Cardiac muscle cell (in vitro differentiated cells and primary cell): ENCODE data around the gene CELSR1. TPM values are rescaled to one million over a fixed set of nuclear protein-coding genes. Genes with fewer than 3 reads are reported as not detected.

Experiments used
- DNase-seq, 2 donors: peaks; one replicate each; pipeline versions ENCODE4 v3.0.0 to v3.0.0-alpha.2; 2010 to 2017; ENCODE audit warnings: low read depth in 1 of 2, low spot score in 1 of 2
- H3K27ac ChIP-seq: fragments of 200-600 bp; sonication (generic); 2 replicates; pipeline ENCODE4 v1.5.1; 2016
- H3K27me3 ChIP-seq: fragments of 200-600 bp; sonication (generic); 2 replicates; pipeline ENCODE4 v1.6.0; 2016; ENCODE audit warnings: control low read depth
- H3K36me3 ChIP-seq: fragments of 200-600 bp; sonication (generic); 2 replicates; pipeline ENCODE4 v1.5.1; 2016; ENCODE audit warnings: control low read depth
- H3K4me1 ChIP-seq: fragments of 200-600 bp; sonication (generic); 2 replicates; pipeline ENCODE4 v1.8.1; 2017; ENCODE audit warnings: low read depth, mild to moderate bottlenecking, mixed run types
- H3K4me3 ChIP-seq: fragments of 200-600 bp; sonication (generic); 2 replicates; pipeline ENCODE4 v1.5.1; 2016; ENCODE audit warnings: mild to moderate bottlenecking
- H3K9me3 ChIP-seq: fragments of 200-600 bp; sonication (generic); 2 replicates; pipeline ENCODE4 v1.5.1; 2017; ENCODE audit warnings: low read depth, mild to moderate bottlenecking, control low read depth
- CTCF ChIP-seq: IDR thresholded peaks from 2 replicates; pipeline ENCODE4 v1.5.1; 2012; ENCODE audit warnings: low read depth, mild to moderate bottlenecking, low read length
- polyA plus RNA-seq: library from polyadenylated mRNA; unstranded; fragments of >200 nt; fragmentation: Nextera tagmentation; extraction: Ambion mirVana; gene quantifications from 2 replicates; pipeline ENCODE4 v1.2.1, GENCODE V29; 2016
- total RNA-seq: library from RNA; depleted of rRNA; stranded (reverse); fragments of >200 nt; gene quantifications from 2 replicates; pipeline ENCODE4 v1.2.3, GENCODE V29; 2016

CELSR1 gene
- total and polyA plus RNA-seq, 2 experiments from 2014 or later: 9.0 to 37.4 TPM

GRCh38 chr22:46369716-46370583 is 167.5 kb downstream of the CELSR1 start:
- H3K9me3 ChIP-seq: no peaks in the 10 kb centered on the region
- H3K27ac ChIP-seq: peak overlapping the region; percentile 76
- H3K36me3 ChIP-seq: peaks cover 4% of the 10 kb centered on the region
- H3K4me1 ChIP-seq: peaks cover 8% of the 10 kb centered on the region
- H3K27me3 ChIP-seq: no peaks in the 10 kb centered on the region
- DNase-seq: no peak
- no peak for TF ChIP-seq CTCF
- no peak overlapping the region for H3K4me3 ChIP-seq

GRCh38 chr22:46368871-46369715 is 168.3 kb downstream of the CELSR1 start:
- Histone ChIP-seq H3K27ac (no peak overlapping the region), H3K27me3 (no peaks in the 10 kb centered on the region), H3K9me3 (no peaks in the 10 kb centered on the region), H3K4me1 (peaks cover 8% of the 10 kb centered on the region), H3K4me3 (no peak overlapping the region), H3K36me3 (peaks cover 4% of the 10 kb centered on the region)
- TF ChIP-seq CTCF: no peak
- DNase-seq: no peak

GRCh38 chr22:46368422-46368821 is 169.0 kb downstream of the CELSR1 start:
- peaks cover 8% of the 10 kb centered on the region for H3K4me1 ChIP-seq
- no peaks in the 10 kb centered on the region for H3K27me3 ChIP-seq
- TF ChIP-seq CTCF: no peak
- no peak for DNase-seq
- no peak overlapping the region for H3K27ac ChIP-seq
- H3K36me3 ChIP-seq: peaks cover 4% of the 10 kb centered on the region
- no peak overlapping the region for H3K4me3 ChIP-seq
- H3K9me3 ChIP-seq: no peaks in the 10 kb centered on the region

- H3K27ac ChIP-seq: no peak overlapping the region
- TF ChIP-seq CTCF: peak; percentile 92
- H3K4me3 ChIP-seq: no peak overlapping the region
- H3K9me3 ChIP-seq: no peaks in the 10 kb centered on the region
- peaks cover 8% of the 10 kb centered on the region for H3K4me1 ChIP-seq
- no peaks in the 10 kb centered on the region for H3K27me3 ChIP-seq
- peaks cover 4% of the 10 kb centered on the region for H3K36me3 ChIP-seq
- peak; percentile 58 to 75 for DNase-seq
Measured at GRCh38 chr22:46367707-46368191, 169.7 kb downstream of the CELSR1 start.

GRCh38 chr22:46366801-46367706 is 170.4 kb downstream of the CELSR1 start:
- H3K27ac ChIP-seq: no peak overlapping the region
- DNase-seq: no peak
- no peaks in the 10 kb centered on the region for H3K9me3 ChIP-seq
- no peaks in the 10 kb centered on the region for H3K27me3 ChIP-seq
- no peak overlapping the region for H3K4me3 ChIP-seq
- TF ChIP-seq CTCF: no peak
- H3K36me3 ChIP-seq: peaks cover 6% of the 10 kb centered on the region
- peaks cover 8% of the 10 kb centered on the region for H3K4me1 ChIP-seq
